ENCODE data around the gene TRRAP.

Gene TRRAP

GRCh38 chr7:98909487-98909886 is 31.2 kb downstream of the TRRAP start:
- H3K4me3 ChIP-seq (ENCODE audit: low read depth, low read length): no peak overlapping the region
- TF ChIP-seq, protein P1, sequence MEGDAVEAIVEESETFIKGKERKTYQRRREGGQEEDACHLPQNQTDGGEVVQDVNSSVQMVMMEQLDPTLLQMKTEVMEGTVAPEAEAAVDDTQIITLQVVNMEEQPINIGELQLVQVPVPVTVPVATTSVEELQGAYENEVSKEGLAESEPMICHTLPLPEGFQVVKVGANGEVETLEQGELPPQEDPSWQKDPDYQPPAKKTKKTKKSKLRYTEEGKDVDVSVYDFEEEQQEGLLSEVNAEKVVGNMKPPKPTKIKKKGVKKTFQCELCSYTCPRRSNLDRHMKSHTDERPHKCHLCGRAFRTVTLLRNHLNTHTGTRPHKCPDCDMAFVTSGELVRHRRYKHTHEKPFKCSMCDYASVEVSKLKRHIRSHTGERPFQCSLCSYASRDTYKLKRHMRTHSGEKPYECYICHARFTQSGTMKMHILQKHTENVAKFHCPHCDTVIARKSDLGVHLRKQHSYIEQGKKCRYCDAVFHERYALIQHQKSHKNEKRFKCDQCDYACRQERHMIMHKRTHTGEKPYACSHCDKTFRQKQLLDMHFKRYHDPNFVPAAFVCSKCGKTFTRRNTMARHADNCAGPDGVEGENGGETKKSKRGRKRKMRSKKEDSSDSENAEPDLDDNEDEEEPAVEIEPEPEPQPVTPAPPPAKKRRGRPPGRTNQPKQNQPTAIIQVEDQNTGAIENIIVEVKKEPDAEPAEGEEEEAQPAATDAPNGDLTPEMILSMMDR (IDR thresholded peaks at IDR 0.05; ENCODE audit: control insufficient read depth, extremely low read depth, insufficient read depth): no peak
- DNase-seq (ENCODE audit: low read depth): no peak

DNA sequence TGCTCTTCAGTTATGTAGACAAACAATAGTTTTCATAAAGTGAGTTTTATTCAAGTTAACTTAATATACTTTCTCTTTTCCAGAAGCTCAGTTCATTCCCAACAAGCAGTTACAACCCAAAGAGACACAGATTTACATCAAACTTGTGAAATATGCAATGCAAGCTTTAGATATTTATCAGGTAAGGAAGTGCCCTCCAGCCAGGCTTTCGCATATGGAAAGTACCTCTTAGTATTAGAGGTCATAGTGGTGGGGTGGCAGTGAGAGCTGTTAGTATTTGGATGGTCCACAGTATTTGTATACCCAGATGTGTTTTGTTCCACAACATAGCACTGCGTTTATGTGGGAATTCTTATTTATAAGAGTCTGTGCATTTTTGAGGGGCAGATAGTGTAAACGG is 32.1 kb downstream of the TRRAP start:
- DNase-seq (ENCODE audit: low read depth): no peak
- H3K4me3 ChIP-seq (ENCODE audit: low read depth, low read length): no peak overlapping the region
- TF ChIP-seq, protein P1 (IDR thresholded peaks at IDR 0.05; ENCODE audit: control insufficient read depth, extremely low read depth, insufficient read depth): no peak

DNA sequence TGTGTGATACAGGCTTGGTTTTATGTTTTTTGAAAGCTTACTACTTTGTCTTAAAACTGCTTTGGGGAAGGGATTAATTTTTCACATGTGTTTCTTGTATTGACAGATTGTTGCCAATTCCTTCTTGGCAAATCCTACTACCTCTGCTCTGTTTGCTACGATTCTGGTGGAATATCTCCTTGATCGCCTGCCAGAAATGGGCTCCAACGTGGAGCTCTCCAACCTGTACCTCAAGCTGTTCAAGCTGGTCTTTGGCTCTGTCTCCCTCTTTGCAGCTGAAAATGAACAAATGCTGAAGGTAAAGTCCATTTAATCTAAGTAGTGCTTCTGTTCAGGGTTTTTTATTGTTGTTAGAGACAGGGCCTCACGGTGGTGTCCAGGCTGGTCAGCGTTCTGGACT is 33.6 kb downstream of the TRRAP start:
- TF ChIP-seq, protein P1 (IDR thresholded peaks at IDR 0.05; ENCODE audit: control insufficient read depth, extremely low read depth, insufficient read depth): no peak
- H3K4me3 ChIP-seq (ENCODE audit: low read depth, low read length): no peak overlapping the region
- DNase-seq (ENCODE audit: low read depth): no peak

DNA sequence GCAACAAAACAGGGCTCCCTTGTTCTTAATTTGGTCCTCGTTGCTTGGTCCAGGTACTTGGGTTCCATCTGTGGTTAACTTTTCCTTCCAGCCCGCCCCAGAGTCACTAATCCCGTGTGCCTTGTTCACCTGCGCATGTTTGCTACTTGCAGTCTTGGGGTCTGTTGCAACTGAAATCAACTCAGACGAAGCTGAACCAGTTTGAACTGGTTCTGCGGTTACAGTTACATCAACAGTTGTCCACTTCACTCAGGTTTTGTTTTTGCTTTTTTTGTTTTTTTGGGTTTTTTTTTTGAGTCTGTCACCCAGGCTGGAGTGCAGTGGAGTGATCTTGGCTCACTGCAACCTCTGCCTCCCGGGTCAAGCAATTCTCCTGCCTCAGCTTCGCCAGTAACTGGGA is 34.7 kb downstream of the TRRAP start:
- TF ChIP-seq, protein P1 (IDR thresholded peaks at IDR 0.05; ENCODE audit: control insufficient read depth, extremely low read depth, insufficient read depth): no peak
- no peak for DNase-seq (ENCODE audit: low read depth)
- no peak overlapping the region for H3K4me3 ChIP-seq (ENCODE audit: low read depth, low read length)

DNA sequence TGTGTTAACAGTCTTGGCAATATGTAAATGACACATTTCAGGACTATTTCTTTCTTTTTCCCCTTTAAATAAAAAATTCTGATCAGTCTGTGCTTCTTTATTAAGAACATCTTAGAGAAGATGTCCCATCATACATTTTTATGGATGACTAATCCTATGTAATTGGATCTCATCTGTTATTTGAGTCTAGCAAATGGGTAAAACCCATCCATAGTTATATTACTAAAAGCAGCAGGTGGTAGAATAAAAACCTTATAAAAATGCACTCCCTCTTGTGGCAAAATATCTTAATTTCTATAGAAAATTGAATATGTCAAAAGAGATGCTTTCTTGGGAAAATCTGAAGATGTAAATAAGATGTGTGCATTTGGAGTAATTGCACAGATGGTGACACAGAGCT is 35.3 kb downstream of the TRRAP start:
- TF ChIP-seq, protein P1 (IDR thresholded peaks at IDR 0.05; ENCODE audit: control insufficient read depth, extremely low read depth, insufficient read depth): no peak
- no peak for DNase-seq (ENCODE audit: low read depth)
- H3K4me3 ChIP-seq (ENCODE audit: low read depth, low read length): no peak overlapping the region

- TF ChIP-seq, protein P1 (IDR thresholded peaks at IDR 0.05; ENCODE audit: control insufficient read depth, extremely low read depth, insufficient read depth): no peak
- H3K4me3 ChIP-seq (ENCODE audit: low read depth, low read length): no peak overlapping the region
- DNase-seq (ENCODE audit: low read depth): no peak
Observed at GRCh38 chr7:98917331-98917730, 39.0 kb downstream of the TRRAP start.

- DNase-seq (ENCODE audit: low read depth): no peak
- TF ChIP-seq, protein P1 (IDR thresholded peaks at IDR 0.05; ENCODE audit: control insufficient read depth, extremely low read depth, insufficient read depth): no peak
- H3K4me3 ChIP-seq (ENCODE audit: low read depth, low read length): no peak overlapping the region
Observed at GRCh38 chr7:98921608-98922372, 43.5 kb downstream of the TRRAP start.

All from LNCaP clone FGC (cell line).